ENCODE results near the gene FAM98B.

The FAM98B gene

GRCh38 chr15:38507570-38507969 lies 53.6 kb downstream of the FAM98B start:
- no peak for DNase-seq (ENCODE audit: low read depth, low spot score)

DNA sequence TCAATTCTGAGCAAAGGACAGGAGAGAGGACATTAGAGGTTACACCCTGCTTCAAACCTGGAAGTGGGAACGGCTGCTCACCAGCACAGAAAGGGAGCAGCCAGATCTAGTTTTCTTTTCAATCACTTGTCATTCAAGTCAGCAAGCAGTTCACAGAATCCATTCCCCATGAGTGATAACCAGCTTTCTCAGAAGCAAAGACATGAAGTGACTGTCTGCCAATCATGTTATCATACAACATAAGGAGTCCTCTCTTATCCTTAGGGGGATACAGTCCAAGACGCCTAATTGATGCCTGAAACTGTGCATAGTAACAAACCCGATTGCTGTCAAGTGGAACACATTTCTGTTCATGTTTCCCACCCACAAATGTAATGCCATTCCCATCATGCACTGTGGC lies 54.7 kb downstream of the FAM98B start:
- no peak for DNase-seq (ENCODE audit: low read depth, low spot score)

- DNase-seq (ENCODE audit: low read depth, low spot score): no peak
Measured at GRCh38 chr15:38509152-38509551, 55.2 kb downstream of the FAM98B start.

- no peak for DNase-seq (ENCODE audit: low read depth, low spot score)
Measured at GRCh38 chr15:38512901-38513300, 59.0 kb downstream of the FAM98B start.

- DNase-seq (ENCODE audit: low read depth, low spot score): no peak
Measured at GRCh38 chr15:38514601-38515000, 60.7 kb downstream of the FAM98B start.

DNA sequence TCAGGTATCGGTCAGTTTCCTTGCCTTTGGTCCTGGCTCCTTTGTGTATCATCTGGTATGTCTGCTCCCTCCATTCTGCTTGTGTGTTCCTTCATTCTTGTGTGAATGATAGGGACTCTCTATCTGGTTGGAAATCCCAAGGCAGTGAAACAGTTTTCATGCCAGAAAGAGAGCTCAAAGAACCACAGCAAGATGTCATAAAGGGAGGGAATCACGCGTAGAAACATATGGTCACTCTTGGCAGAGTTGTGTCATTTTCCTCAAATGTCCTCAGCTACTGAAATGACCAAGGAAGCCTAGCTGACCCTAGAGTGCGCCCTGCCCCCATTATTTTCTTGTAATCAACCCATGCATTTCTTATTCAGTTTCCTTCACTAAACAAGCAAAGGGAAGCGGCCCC lies 62.7 kb downstream of the FAM98B start:
- no peak for DNase-seq (ENCODE audit: low read depth, low spot score)

GRCh38 chr15:38517312-38517975 lies 63.5 kb downstream of the FAM98B start:
- DNase-seq (ENCODE audit: low read depth, low spot score): no peak

DNA sequence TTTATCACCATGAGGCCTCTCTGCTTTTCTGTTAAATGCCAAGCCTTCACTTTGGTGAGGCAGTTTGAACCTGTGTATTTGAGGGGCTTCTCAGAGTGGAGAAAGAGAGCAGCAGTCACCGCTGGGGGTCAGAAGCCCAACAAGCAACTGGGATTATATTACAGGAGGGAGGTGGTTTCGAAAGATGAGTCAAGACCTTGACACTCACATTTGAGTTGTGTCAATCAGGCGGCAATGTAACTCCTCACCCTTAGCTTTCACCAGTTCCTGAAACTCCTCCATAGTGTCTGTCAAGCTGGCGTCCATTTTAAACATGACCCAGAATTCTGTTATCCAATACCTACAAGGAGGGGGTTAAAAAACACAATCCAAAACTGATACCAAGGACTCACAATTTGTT lies 64.2 kb downstream of the FAM98B start:
- no peak for DNase-seq (ENCODE audit: low read depth, low spot score)

GRCh38 chr15:38520035-38520434 lies 66.1 kb downstream of the FAM98B start:
- no peak for DNase-seq (ENCODE audit: low read depth, low spot score)

DNA sequence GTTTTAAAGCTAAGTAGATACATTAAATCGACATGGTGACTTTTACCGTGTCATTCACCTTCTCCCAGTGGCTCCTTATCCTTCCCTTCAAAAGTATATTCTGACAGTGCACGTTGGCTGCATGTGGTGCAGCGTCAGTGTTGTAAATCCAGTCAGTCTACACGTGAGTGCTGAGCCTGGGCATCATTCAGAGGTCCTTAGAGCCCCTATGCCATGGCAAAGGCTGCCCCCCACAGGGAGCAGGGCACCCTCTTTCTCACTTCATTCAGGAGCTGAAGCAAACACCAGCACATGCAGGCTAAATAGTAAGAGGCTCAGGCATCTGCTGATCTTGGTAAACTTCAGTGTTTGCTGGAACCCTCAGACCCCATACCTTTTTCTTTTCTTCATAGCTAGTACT lies 67.4 kb downstream of the FAM98B start:
- DNase-seq (ENCODE audit: low read depth, low spot score): no peak

DNA sequence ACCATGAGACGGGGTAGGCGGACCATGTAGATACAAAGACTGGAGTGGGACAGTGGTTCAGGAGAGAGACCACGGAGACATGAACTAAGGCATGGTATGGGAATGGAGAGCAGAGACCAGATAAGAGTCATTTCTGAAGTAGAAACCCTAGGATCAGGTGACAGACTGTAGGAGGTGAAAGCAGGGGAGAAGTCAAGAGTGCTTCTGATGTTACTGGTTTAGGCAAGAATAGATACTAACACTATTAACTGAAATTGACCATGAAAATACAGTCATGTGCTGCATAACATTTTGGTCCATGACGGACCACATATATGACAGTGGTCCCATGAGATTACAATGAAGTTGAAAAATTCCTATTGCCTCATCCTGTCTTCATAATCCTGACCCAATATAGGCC lies 69.0 kb downstream of the FAM98B start:
- no peak for DNase-seq (ENCODE audit: low read depth, low spot score)

DNA sequence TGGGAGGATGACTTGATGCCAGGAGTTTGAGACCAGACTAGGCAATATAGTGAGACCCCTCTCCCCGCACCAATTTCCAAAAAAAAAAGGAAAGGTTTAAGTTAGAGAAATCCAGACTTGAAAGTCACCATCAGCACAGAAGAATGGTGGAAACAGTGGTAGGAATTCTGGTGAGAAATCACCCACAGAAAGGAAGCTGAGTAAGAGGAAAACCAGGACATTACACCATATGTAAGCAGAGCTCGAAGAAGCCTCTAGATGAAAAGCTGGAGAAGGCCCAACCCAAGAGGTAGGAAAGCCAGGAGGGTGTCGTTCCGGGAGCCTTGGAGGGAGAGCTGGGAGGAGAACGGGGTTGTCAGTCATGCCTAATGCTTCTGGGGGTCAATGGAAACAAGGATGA lies 70.2 kb downstream of the FAM98B start:
- no peak for DNase-seq (ENCODE audit: low read depth, low spot score)

- DNase-seq (ENCODE audit: low read depth, low spot score): no peak
Measured at GRCh38 chr15:38525489-38525888, 71.6 kb downstream of the FAM98B start.

GRCh38 chr15:38526158-38526557 lies 72.2 kb downstream of the FAM98B start:
- no peak for DNase-seq (ENCODE audit: low read depth, low spot score)

DNA sequence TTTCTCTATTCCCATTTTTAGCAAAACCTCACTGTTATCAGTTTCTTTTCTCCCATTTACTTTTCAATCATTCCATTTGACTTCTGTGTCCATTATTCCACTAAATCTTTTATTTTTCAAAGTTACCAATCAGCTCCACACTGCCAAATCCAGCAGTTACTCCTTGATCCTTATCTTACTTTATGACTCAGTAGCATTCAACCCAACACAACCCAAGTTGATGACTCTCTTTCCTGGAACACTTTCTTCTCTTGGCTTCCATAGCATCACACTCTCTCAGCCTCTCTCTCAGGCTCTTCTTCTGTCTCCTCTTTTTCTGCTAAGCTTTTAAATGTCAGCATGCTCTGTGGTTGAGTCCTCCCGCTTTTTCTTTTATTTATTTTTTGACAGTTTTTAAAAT lies 74.4 kb downstream of the FAM98B start:
- no peak for DNase-seq (ENCODE audit: low read depth, low spot score)

GRCh38 chr15:38530113-38530512 lies 76.2 kb downstream of the FAM98B start:
- no peak for DNase-seq (ENCODE audit: low read depth, low spot score)

- no peak for DNase-seq (ENCODE audit: low read depth, low spot score)
Measured at GRCh38 chr15:38531509-38531908, 77.6 kb downstream of the FAM98B start.

GRCh38 chr15:38532728-38533127 lies 78.8 kb downstream of the FAM98B start:
- no peak for DNase-seq (ENCODE audit: low read depth, low spot score)

DNA sequence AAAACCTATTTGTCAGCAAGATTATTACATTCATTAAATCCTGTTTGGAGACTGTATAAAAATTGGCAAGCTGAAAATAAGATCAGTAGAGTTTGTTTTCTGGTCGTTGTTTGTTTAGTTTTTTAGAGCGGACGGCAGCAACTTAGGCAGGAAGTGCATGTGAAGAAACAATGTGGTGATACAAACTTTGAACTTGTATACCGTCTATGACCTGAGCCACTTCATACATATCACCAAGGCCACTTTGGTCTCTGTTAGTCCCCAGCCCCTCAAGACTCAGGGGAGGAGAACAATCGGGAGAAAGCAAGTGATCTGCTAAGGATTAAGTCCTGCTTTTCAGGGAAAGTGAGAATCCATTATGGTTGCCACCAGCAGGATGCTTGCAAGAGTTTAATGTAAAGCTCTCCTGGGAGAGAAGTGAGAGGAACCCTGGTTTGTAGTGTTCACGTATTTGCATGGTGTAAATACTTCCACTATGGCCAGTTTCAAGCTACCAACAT lies 79.5 kb downstream of the FAM98B start:
- no peak for DNase-seq (ENCODE audit: low read depth, low spot score)

GRCh38 chr15:38533926-38534325 lies 80.0 kb downstream of the FAM98B start:
- DNase-seq (ENCODE audit: low read depth, low spot score): no peak

DNA sequence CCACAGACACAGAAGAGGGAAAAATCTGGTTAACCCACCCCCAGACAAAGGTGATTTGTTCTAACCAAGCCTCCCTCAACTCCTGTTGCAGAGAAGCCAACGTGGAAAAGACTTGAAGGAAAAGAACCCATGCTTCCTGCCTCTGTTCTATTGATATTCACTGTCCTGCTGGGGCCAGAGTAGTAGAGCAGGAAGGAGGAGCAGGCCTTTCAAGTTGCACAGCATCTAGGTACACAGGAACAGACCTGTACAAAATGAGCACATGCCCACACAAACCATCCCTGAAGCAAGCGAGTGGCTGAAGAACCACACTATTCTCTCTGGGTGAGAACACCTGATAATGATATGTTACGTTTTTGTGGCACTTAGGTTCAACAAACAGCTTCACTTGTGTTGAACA lies 80.8 kb downstream of the FAM98B start:
- DNase-seq (ENCODE audit: low read depth, low spot score): no peak

DNA sequence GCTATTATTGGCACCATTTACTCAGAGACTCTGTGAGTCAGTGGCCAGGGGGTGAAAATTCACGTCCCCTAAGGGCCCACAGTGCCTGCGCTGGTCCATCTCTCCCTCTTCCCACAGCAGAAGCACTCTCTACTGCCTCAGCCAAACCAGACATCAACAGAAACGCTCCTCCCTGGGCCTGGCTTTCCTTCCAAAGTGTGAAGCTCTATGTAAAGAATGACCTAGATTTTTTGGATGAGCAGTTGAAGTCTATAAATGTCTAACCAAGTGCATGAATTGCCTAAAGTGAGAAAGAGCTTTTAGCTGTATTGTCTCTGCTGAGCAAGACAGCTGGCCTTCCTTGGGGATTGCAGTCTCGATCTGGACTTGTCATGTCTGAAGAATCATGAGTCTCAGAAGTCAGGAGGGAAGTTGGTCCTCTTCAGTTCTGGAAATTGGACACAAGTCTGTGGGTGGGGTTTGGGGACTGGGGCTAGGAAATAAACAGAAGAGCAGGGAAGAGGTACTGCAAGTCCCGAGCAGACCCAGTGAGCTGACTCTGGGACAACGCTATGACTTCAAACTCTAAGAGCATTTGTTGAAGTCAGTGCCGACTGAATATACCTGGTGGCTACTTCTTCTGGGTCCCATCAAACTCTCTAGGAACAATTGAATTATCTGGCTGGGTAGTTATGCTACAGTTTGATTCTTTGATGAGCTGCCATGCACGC lies 81.7 kb downstream of the FAM98B start:
- no peak for DNase-seq (ENCODE audit: low read depth, low spot score)

- DNase-seq (ENCODE audit: low read depth, low spot score): peak; percentile 18
Measured at GRCh38 chr15:38536201-38536676, 82.3 kb downstream of the FAM98B start.
